Heart left ventricle (tissue), 13 donors: Measurements from ENCODE around the gene STRBP.

Experiments used
- CTCF ChIP-seq, 12 donors: fragments of 200-600 bp; sonication (generic) in 4 of 12; IDR thresholded peaks; one replicate each; pipeline versions ENCODE4 v1.5.0 to v1.8.0; 2018 to 2022; ENCODE audit warnings: antibody characterized with exemption in 12 of 12, mild to moderate bottlenecking in 5 of 12
- POLR2A ChIP-seq, 2 donors: fragments of 450-650 bp; IDR thresholded peaks; one replicate each; pipeline ENCODE4 v1.6.1; 2017; ENCODE audit warnings: antibody characterized with exemption in 2 of 2, mild to moderate bottlenecking in 2 of 2, moderate library complexity in 2 of 2
- donor health status: ischemic (EF 13 %, LVEDD 7.1; RV severe dilation, severe dysfunction).
- donor health status: DM: no; HTN: yes; CAD: no.
- donor health status: DM: no; HTN: no; CAD: no.
- donor health status: ischemic (EF 25% LVEDD 6.9; RV normal size, moderate dysfunction).
- donor health status: ischemic (EF 25% LVEDD 5.7; RV mildly dilated, moderate dysfunction).
- donor health status: ischemic (EF 35%, LVEDD 5.7; RV mildly dilated, moderate dysfunction).
- donor health status: nonischemic (EF 11% LVEDD 7.7; RV severe dilation, severe dysfunction).
- donor health status: DM: yes; HTN: yes; CAD: no.
- donor health status: PGD.
- donor health status: ischemic (EF 29% LVEDD 5.4; RV normal size, mild dysfunction).
- donor health status: nonischemic (EF 23%, LVEDD 6.1; RV moderate dilation, normal function).

GRCh38 chr9:123260340-123260739 is 8.0 kb downstream of the STRBP start:
- TF ChIP-seq CTCF (IDR thresholded peaks at IDR 0.05) (no peak), POLR2A (IDR thresholded peaks at IDR 0.05) (no peak)
